K562 (cell line): ENCODE data around the gene TMPRSS6. TPM values are rescaled to one million over a fixed set of nuclear protein-coding genes. Genes with fewer than 3 reads are reported as not detected.

Experiments
- ATAC-seq: fragments of 200-7000 bp; cut with Tn5 transposase; 3 replicates; pipeline ENCODE4 v1.9.1; 2020; ENCODE audit warnings: moderate library complexity
- BruUV-seq: library from RNA; stranded (reverse); fragments of 400-500 nt; replicated peaks from 2 replicates; lab custom pipeline; 2021; lab: Mats Ljungman, UMichigan
- CTCF ChIA-PET: fragments of 300-600 bp; formaldehyde crosslinking; extraction: SDS; loops from one replicate; lab custom pipeline; 2021; ENCODE audit warnings: low intra/inter-chr PET ratio; lab: Yijun Ruan, JAX
- POLR2A ChIA-PET: fragments of 300-600, 350-650 bp; sonication (Branson Sonifier 250); formaldehyde crosslinking; extraction: SDS; loops from one replicate; lab custom pipeline; 2021; ENCODE audit warnings: antibody characterized with exemption, inconsistent platforms; lab: Yijun Ruan, JAX
- DNase-seq, 4 experiments: peaks; one replicate each; pipeline versions ENCODE4 v3.0.0 to v3.0.0-alpha.2; 2011 to 2018; ENCODE audit warnings: low spot score in 3 of 4, mixed read lengths in 3 of 4; ENCODE audit errors: extremely low read depth in 1 of 4
- FAIRE-seq: peaks from 2 replicates; lab custom pipeline; 2011; peaks lifted over from hg19 to GRCh38; lab: Jason Lieb, UNC
- H2AFZ ChIP-seq: 2 replicates; pipeline ENCODE4 v1.6.0; 2011; ENCODE audit warnings: low read depth, low read length, control low read depth, inconsistent platforms
- H3K27ac ChIP-seq: fragments of 200-600 bp; 3 replicates; pipeline ENCODE4 v1.8.0; 2011; ENCODE audit warnings: low read depth, mild to moderate bottlenecking, control low read depth, inconsistent platforms, low read length, moderate library complexity, mixed read lengths; ENCODE audit errors: extremely low read depth
- H3K27me3 ChIP-seq, 2 experiments: fragments of 300-600 bp in 1 of 2; 2 replicates in 1 of 2; 3 replicates in 1 of 2; pipeline versions ENCODE4 v1.6.0 to v1.8.0; 2011; ENCODE audit warnings: inconsistent platforms in 2 of 2, low read length in 2 of 2, mild to moderate bottlenecking in 1 of 2, mixed read lengths in 1 of 2, moderate library complexity in 1 of 2; ENCODE audit not compliant: control insufficient read depth in 2 of 2, insufficient read depth in 2 of 2
- H3K36me3 ChIP-seq: fragments of 300-600 bp; 3 replicates; pipeline ENCODE4 v1.8.0; 2011; ENCODE audit warnings: mild to moderate bottlenecking, low read length, inconsistent platforms; ENCODE audit not compliant: control insufficient read depth, insufficient read depth
- H3K4me1 ChIP-seq, 2 experiments: fragments of 200-600 bp in 1 of 2; replicated peaks in 1 of 2; 2 replicates in 1 of 2; 3 replicates in 1 of 2; pipeline versions ENCODE4 v1.5.1 to v1.8.0; 2011; ENCODE audit warnings: inconsistent platforms in 2 of 2, low read length in 2 of 2, mild to moderate bottlenecking in 1 of 2, mixed read lengths in 1 of 2, moderate library complexity in 1 of 2; ENCODE audit not compliant: control insufficient read depth in 2 of 2, insufficient read depth in 2 of 2
- H3K4me2 ChIP-seq: 2 replicates; pipeline ENCODE4 v1.6.1; 2011; ENCODE audit warnings: low read length, control low read depth, inconsistent platforms, mixed read lengths; ENCODE audit not compliant: insufficient read depth
- H3K4me3 ChIP-seq: fragments of 200-600 bp; sonication (generic), shearing (Covaris generic); 2 replicates; pipeline ENCODE4 v1.5.1; 2016; ENCODE audit warnings: control low read depth, inconsistent platforms
- H3K79me2 ChIP-seq: fragments of 200-600 bp; 3 replicates; pipeline ENCODE4 v1.8.0; 2011; ENCODE audit warnings: low read length, inconsistent platforms; ENCODE audit not compliant: control insufficient read depth, insufficient read depth
- H3K9ac ChIP-seq, 2 experiments: 2 replicates each; pipeline versions ENCODE4 v1.6.0 to v1.6.1; 2011; ENCODE audit warnings: low read depth in 2 of 2, low read length in 2 of 2, control low read depth in 1 of 2, inconsistent platforms in 1 of 2, mild to moderate bottlenecking in 1 of 2, mixed read lengths in 1 of 2; ENCODE audit not compliant: insufficient read depth in 1 of 2
- H3K9me1 ChIP-seq: one replicate; pipeline ENCODE4 v1.6.0; 2011; ENCODE audit warnings: inconsistent platforms, mild to moderate bottlenecking, low read length, moderate library complexity; ENCODE audit not compliant: control insufficient read depth, insufficient read depth
- H3K9me3 ChIP-seq: replicated peaks from 2 replicates; pipeline ENCODE4 v1.5.1; 2011; ENCODE audit warnings: low read depth, low read length, inconsistent platforms; ENCODE audit not compliant: control insufficient read depth, insufficient read depth
- H4K20me1 ChIP-seq: replicated peaks from 2 replicates; pipeline ENCODE4 v1.6.1; 2011; ENCODE audit warnings: low read length, inconsistent platforms, mixed read lengths; ENCODE audit not compliant: control insufficient read depth, insufficient read depth
- CXXC5 ChIP-seq: fragments of 250-450 bp; sonication (Bioruptor Pico); IDR thresholded peaks from 2 replicates; pipeline ENCODE4 v1.8.0; 2022; ENCODE audit warnings: inconsistent platforms, mild to moderate bottlenecking, moderate library complexity
- SIX5 ChIP-seq, 2 experiments: IDR thresholded peaks; 2 replicates each; pipeline ENCODE4 v1.6.1; 2011; ENCODE audit warnings: low read length in 2 of 2, borderline replicate concordance in 1 of 2, low read depth in 1 of 2, mild to moderate bottlenecking in 1 of 2, moderate library complexity in 1 of 2; ENCODE audit not compliant: insufficient read depth in 1 of 2
- ZNF263 ChIP-seq: sonication (generic); formaldehyde crosslinking; IDR thresholded peaks from 2 replicates; pipeline ENCODE4 v1.8.0; 2022; ENCODE audit warnings: mild to moderate bottlenecking, missing genetic modification reagents, borderline replicate concordance
- WGBS: fragments of 100-300 bp; shearing (Covaris generic); methylation state at CpG from one replicate; pipeline ENCODE4 v1.1.6; 2016; ENCODE audit warnings: low coverage, mixed read lengths; ENCODE audit not compliant: insufficient coverage; ENCODE audit errors: missing lambda C conversion rate; 5-methylcytosine and 5-hydroxymethylcytosine counted together
- in situ Hi-C: fragments of 300-500 bp; cut with MboI; formaldehyde crosslinking; loops from 4 replicates; pipeline ENCODE4 v1.15.0; 2018; ENCODE audit warnings: inconsistent platforms, mixed read lengths
- intact Hi-C: fragments of 100-400 bp; cut with micrococcal nuclease; formaldehyde crosslinking; loops from 2 replicates; pipeline ENCODE4 v1.14.2; 2022
- polyA plus RNA-seq, 8 experiments: library from polyadenylated mRNA; depleted of rRNA in 4 of 8; stranded (reverse) in 5 of 8; unstranded in 3 of 8; fragments of >200 nt; fragmentation: Nextera tagmentation in 2 of 8; fragmentation: Illumina TruSeq in 1 of 8; extraction: Ambion mirVana in 2 of 8; extraction: Trizol in 1 of 8; gene quantifications; 2 replicates each; pipeline versions ENCODE4 v1.2.1 to v1.2.3, GENCODE V29; 2011 to 2014; ENCODE audit warnings: inconsistent platforms in 1 of 8, missing spikeins in 1 of 8
- total RNA-seq, 7 experiments: library from RNA; depleted of rRNA in 6 of 7; stranded (reverse); fragments of >200 nt in 6 of 7; fragmentation: Illumina TruSeq in 2 of 7; extraction: Trizol in 2 of 7; gene quantifications; 2 replicates each; pipeline versions ENCODE4 v1.2.1 to v1.2.3, GENCODE V29; 2011 to 2021; ENCODE audit warnings: low replicate concordance in 1 of 7
- TF ChIP-seq, protein P1 (sequence below): fragments of 250-450 bp; sonication (Bioruptor Pico); IDR thresholded peaks from 2 replicates; pipeline ENCODE4 v1.4.0; 2020

Gene TMPRSS6
- total and polyA plus RNA-seq, 9 of the 15 experiments (the other 6 are each of a cell fraction or from before 2014, with no cell fraction given) = 0.03 TPM; not detected in 8

DNA sequence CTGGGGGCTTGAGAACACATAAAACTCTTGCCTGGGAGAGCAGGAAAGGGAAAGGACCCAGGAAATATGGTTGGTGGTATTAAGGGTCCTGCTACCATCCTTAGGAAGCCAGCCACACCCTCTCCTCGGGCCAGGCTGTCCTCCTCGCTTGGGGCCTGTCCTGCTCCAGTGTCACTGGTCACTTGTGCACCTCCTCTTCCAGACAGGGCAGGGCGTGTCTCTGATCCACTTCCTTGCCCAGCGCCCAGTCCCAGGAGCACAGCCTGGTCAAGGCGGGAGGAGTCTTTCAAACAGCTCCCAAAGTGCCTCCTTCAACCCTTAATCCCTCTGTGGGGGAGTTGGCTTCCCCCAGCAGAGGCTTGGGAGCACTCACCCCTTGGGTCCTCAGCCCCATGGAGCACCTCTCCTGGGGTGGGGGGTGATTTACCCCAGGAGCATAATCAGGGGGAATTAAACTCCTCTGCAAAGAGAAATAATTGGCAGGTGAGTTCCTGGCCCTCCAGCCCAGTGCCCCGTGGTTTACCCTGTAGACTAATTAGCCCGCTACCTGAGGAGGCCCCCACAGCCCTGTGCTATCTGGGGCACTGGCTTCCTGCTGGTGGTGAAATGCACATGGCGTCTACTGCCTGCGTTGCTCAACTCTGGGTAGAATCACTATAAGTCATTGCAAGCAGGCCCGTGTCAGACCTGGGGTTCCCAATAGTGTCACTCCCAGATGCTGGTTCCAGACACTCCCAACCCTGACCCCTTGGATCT is 8.0 kb downstream of the TMPRSS6 start:
- H3K4me2 ChIP-seq = no peak overlapping the region
- BruUV-seq = no TSS peak
- intact Hi-C loops (no loop called here), in situ Hi-C loops (no loop called here)
- peaks cover 9% of the 10 kb centered on the region for H4K20me1 ChIP-seq
- DNase-seq = no peak
- no peaks in the 10 kb centered on the region for H3K4me1 ChIP-seq
- ATAC-seq = no peak
- H3K36me3 ChIP-seq = no peaks in the 10 kb centered on the region
- H3K9me3 ChIP-seq = no peaks in the 10 kb centered on the region
- CTCF ChIA-PET = no interaction called here
- no peak for TF ChIP-seq CXXC5 (CRISPR knock-in tag)
- TF ChIP-seq ZNF263 = 0 out of 2 replicates have a peak, but pooled peaks have one; percentile 50
- TF ChIP-seq, protein P1, sequence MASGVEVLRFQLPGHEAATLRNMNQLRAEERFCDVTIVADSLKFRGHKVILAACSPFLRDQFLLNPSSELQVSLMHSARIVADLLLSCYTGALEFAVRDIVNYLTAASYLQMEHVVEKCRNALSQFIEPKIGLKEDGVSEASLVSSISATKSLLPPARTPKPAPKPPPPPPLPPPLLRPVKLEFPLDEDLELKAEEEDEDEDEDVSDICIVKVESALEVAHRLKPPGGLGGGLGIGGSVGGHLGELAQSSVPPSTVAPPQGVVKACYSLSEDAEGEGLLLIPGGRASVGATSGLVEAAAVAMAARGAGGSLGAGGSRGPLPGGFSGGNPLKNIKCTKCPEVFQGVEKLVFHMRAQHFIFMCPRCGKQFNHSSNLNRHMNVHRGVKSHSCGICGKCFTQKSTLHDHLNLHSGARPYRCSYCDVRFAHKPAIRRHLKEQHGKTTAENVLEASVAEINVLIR (CRISPR knock-in tag) = no peak
- no peak for TF ChIP-seq SIX5 (IDR thresholded peaks at IDR 0.05; ENCODE audit: borderline replicate concordance in 1 of 2, insufficient read depth in 1 of 2, low read depth in 1 of 2, low read length in 2 of 2)
- TF ChIP-seq, all 486 proteins: peak for 1
- POLR2A ChIA-PET = interaction anchor here (0.5 kb wide), 1 partner anchor 504 kb away, joined by 3 read pairs; no protein-coding TSS in a partner anchor
- 1% methylated on average over 9 of the region's 10 CpGs for WGBS
- no peak overlapping the region for H2AFZ ChIP-seq
- no peaks in the 10 kb centered on the region for H3K79me2 ChIP-seq
- H3K27me3 ChIP-seq = peaks cover 14 to 59% of the 10 kb centered on the region in 2 experiments; a peak in 3 of 5 replicates
- H3K27ac ChIP-seq = no peak overlapping the region
- no peak for FAIRE-seq
- no peaks in the 10 kb centered on the region for H3K9me1 ChIP-seq
- no peak overlapping the region for H3K4me3 ChIP-seq
- H3K9ac ChIP-seq = no peak overlapping the region
